ENCODE results near the gene BFSP2. TPM values are rescaled to one million over a fixed set of nuclear protein-coding genes. Genes with fewer than 3 reads are reported as not detected.
A peak's percentile ranks its signal among the peaks of the same experiment; 100 is the strongest.

The BFSP2 gene
- total RNA-seq, 1 donor from 2014 or later, result not detected

DNA sequence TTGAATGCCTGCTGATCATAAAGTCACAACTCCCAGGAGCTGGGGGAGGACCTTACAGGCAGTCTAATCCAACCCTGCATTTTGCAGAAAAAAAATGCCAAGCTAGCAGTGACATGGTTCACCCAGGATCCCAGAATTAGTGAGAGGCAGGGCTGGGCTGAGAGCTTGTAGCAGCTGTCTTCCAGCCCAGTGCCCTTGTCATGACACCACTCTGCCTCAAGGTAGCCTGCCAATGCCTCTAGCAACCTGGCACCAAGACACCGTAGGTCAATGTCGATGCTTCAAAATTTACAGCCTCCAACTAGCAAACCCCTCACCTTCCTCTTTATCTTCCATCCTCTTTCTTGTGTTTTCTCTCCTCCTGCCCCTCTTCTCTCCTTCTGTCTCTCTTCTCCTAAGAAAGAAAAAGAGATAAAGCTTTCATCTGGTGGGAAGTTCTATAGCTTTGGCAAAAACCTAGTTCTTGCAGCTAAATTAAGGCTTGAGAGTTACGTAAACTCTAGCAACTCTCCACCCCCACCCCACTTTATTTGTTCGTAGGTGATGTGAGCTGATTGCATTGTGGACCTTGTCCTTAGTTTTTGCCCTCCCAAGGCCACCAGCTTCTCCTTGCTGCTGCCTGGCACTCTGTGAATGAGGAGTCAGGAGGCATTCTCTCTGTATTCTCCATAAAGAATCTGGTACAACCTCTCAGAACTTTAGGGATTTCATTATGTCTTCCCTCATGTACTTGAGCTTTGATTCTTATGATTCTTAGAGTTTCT is 18.3 kb upstream of the BFSP2 start:
- peaks cover 4% of the 10 kb centered on the region for H3K27me3 Mint-ChIP-seq
- no peaks in the 10 kb centered on the region for H3K36me3 Mint-ChIP-seq
- H3K4me3 Mint-ChIP-seq, result no peak overlapping the region
- H3K27ac Mint-ChIP-seq, result no peak overlapping the region
- no peaks in the 10 kb centered on the region for H3K9me3 Mint-ChIP-seq
- TF ChIP-seq, protein P1, sequence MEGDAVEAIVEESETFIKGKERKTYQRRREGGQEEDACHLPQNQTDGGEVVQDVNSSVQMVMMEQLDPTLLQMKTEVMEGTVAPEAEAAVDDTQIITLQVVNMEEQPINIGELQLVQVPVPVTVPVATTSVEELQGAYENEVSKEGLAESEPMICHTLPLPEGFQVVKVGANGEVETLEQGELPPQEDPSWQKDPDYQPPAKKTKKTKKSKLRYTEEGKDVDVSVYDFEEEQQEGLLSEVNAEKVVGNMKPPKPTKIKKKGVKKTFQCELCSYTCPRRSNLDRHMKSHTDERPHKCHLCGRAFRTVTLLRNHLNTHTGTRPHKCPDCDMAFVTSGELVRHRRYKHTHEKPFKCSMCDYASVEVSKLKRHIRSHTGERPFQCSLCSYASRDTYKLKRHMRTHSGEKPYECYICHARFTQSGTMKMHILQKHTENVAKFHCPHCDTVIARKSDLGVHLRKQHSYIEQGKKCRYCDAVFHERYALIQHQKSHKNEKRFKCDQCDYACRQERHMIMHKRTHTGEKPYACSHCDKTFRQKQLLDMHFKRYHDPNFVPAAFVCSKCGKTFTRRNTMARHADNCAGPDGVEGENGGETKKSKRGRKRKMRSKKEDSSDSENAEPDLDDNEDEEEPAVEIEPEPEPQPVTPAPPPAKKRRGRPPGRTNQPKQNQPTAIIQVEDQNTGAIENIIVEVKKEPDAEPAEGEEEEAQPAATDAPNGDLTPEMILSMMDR (conservative IDR thresholded peaks at IDR 0.05), result no peak
- H3K4me1 Mint-ChIP-seq (ENCODE audit: unreplicated experiment), result peaks cover 9% of the 10 kb centered on the region
- DNase-seq (ENCODE audit: extremely low spot score, unreplicated experiment), result no peak

DNA sequence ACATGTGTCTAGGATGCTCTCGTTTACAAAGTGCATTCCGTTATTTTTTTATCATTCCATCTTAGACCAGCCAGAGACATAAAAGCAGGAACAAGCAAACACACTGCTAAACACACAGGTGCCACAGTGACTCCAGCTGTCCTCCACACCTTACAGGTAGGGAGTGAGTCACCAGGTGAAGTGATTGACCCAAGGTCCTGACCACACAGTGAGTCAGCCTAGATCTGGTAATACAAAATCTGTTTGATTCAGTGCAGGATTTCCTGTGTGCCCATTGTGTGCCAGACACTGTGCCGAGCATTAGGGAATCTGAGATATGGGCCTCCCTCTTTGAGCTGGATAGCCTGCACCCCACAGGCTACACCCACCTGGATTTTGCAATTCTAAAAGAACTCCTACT is 16.7 kb upstream of the BFSP2 start:
- H3K4me1 Mint-ChIP-seq (ENCODE audit: unreplicated experiment), result peaks cover 9% of the 10 kb centered on the region
- DNase-seq (ENCODE audit: extremely low spot score, unreplicated experiment), result no peak
- no peaks in the 10 kb centered on the region for H3K36me3 Mint-ChIP-seq
- H3K9me3 Mint-ChIP-seq, result no peaks in the 10 kb centered on the region
- H3K4me3 Mint-ChIP-seq, result no peak overlapping the region
- TF ChIP-seq, protein P1 (conservative IDR thresholded peaks at IDR 0.05), result no peak
- peaks cover 4% of the 10 kb centered on the region for H3K27me3 Mint-ChIP-seq
- H3K27ac Mint-ChIP-seq, result no peak overlapping the region

DNA sequence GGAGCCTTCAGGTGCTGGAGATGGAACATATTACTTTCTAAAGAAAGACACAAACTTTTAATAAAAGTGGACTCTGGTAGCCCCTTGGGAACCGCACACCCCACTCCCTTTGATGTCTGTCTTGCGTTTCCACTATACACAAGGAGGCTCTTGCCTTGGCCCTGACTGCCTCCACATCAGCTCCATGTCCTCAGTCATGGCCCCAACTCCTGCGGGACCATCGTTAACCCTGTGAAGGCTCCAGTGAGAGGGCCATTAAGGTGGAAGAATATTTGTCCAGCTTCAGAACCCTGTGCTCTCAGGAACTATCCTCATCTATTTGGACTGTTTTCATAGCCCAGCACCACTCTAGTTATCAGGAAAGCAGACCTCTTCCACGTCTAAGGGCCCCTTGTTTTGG is 16.1 kb upstream of the BFSP2 start:
- DNase-seq (ENCODE audit: extremely low spot score, unreplicated experiment), result no peak
- peaks cover 4% of the 10 kb centered on the region for H3K27me3 Mint-ChIP-seq
- H3K4me1 Mint-ChIP-seq (ENCODE audit: unreplicated experiment), result peaks cover 9% of the 10 kb centered on the region
- H3K27ac Mint-ChIP-seq, result no peak overlapping the region
- H3K36me3 Mint-ChIP-seq, result no peaks in the 10 kb centered on the region
- H3K4me3 Mint-ChIP-seq, result no peak overlapping the region
- H3K9me3 Mint-ChIP-seq, result no peaks in the 10 kb centered on the region
- TF ChIP-seq, protein P1 (conservative IDR thresholded peaks at IDR 0.05), result no peak

DNA sequence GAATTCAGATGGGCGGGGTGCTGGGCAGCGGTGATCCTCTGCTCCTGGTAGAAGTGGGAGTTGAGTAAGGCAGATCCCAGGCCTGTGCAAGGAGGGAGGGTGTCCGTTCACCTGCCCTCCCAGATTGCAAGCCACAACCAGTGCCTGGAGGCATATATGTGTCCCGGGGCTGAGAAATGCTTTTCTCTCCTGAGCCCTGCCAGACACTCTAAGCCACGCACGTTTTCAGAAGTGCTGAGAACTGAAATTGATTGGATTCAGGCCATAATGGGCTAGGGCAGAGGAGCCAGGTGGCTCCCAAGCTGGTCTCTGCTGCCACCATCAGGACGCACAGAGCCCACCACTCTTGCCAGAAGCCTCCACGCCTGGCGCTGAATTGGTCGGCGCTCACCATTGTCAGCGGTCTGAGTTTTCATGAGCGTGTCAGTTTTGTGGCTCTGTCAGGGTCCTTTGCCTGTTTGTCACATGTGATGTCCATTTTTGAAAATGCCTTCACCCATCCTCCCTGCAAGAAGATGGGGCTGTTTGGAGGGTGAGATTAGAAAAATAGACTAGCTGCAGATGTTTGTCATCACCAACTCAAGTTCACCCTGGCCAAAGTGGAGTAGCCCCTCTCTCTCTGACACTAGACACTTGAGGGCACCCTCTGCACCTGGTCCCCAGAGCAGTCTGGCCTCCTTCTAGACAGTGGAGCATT is 15.4 kb upstream of the BFSP2 start:
- peaks cover 4% of the 10 kb centered on the region for H3K27me3 Mint-ChIP-seq
- no peak overlapping the region for H3K4me3 Mint-ChIP-seq
- H3K9me3 Mint-ChIP-seq, result no peaks in the 10 kb centered on the region
- peak; percentile 78 for DNase-seq (ENCODE audit: extremely low spot score, unreplicated experiment)
- peaks cover 9% of the 10 kb centered on the region for H3K4me1 Mint-ChIP-seq (ENCODE audit: unreplicated experiment)
- no peaks in the 10 kb centered on the region for H3K36me3 Mint-ChIP-seq
- no peak overlapping the region for H3K27ac Mint-ChIP-seq
- TF ChIP-seq, protein P1 (conservative IDR thresholded peaks at IDR 0.05), result peak; percentile 93

DNA sequence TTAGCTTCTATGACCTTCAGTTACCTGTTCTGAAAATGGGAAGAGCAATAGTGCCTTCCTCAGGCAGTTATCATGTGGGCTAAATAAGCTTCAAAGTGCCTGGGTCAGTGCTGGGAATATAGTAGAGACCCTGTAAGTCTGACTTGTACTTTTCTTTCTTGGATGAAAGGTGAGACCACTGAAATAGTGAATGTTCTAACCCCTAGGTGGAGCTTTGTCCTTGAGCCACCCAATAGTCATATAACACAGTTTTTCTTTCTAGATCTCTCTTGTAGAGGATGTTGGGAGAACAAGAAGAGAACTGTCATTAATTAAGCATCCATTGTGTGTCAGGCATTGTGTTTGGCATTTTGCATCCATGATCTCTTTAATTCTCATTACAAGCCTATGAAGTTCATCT is 13.0 kb upstream of the BFSP2 start:
- no peaks in the 10 kb centered on the region for H3K36me3 Mint-ChIP-seq
- TF ChIP-seq, protein P1 (conservative IDR thresholded peaks at IDR 0.05), result no peak
- no peak overlapping the region for H3K4me3 Mint-ChIP-seq
- no peak for DNase-seq (ENCODE audit: extremely low spot score, unreplicated experiment)
- peaks cover 4% of the 10 kb centered on the region for H3K27me3 Mint-ChIP-seq
- H3K4me1 Mint-ChIP-seq (ENCODE audit: unreplicated experiment), result peaks cover 9% of the 10 kb centered on the region
- H3K27ac Mint-ChIP-seq, result no peak overlapping the region
- H3K9me3 Mint-ChIP-seq, result no peaks in the 10 kb centered on the region

All from type B pancreatic cell (in vitro differentiated cells).